ENCODE measurements around the gene SLC9A7.
A peak's percentile ranks its signal among the peaks of the same experiment; 100 is the strongest.

The SLC9A7 gene

GRCh38 chrX:46554942-46555341 lies 204.0 kb downstream of the SLC9A7 start:
- ATAC-seq (replicated peaks; ENCODE audit: extremely low read depth, poor library complexity, severe bottlenecking) = no peak
- DNase-seq (ENCODE audit: low spot score in 2 of 2) = no peak
- Mint-ChIP-seq H3K27me3 (no peaks in the 10 kb centered on the region), H3K4me1 (no peaks in the 10 kb centered on the region), H3K27ac (ENCODE audit: low read depth) (peak overlapping the region; percentile 32), H3K36me3 (ENCODE audit: insufficient read depth) (peaks cover 5% of the 10 kb centered on the region), H3K4me3 (no peak overlapping the region), H3K9me3 (no peaks in the 10 kb centered on the region)

GRCh38 chrX:46553935-46554334 lies 205.0 kb downstream of the SLC9A7 start:
- peaks cover 3% of the 10 kb centered on the region for H3K4me1 Mint-ChIP-seq
- no peak for DNase-seq (ENCODE audit: low spot score in 2 of 2)
- H3K4me3 Mint-ChIP-seq = no peak overlapping the region
- peaks cover 5% of the 10 kb centered on the region for H3K36me3 Mint-ChIP-seq (ENCODE audit: insufficient read depth)
- no peak for ATAC-seq (replicated peaks; ENCODE audit: extremely low read depth, poor library complexity, severe bottlenecking)
- no peaks in the 10 kb centered on the region for H3K27me3 Mint-ChIP-seq
- H3K9me3 Mint-ChIP-seq = no peaks in the 10 kb centered on the region
- H3K27ac Mint-ChIP-seq (ENCODE audit: low read depth) = no peak overlapping the region

- H3K4me1 Mint-ChIP-seq = peaks cover 6% of the 10 kb centered on the region
- peaks cover 7% of the 10 kb centered on the region for H3K36me3 Mint-ChIP-seq (ENCODE audit: insufficient read depth)
- DNase-seq (ENCODE audit: low spot score in 2 of 2) = no peak
- no peak overlapping the region for H3K4me3 Mint-ChIP-seq
- H3K27ac Mint-ChIP-seq (ENCODE audit: low read depth) = no peak overlapping the region
- no peaks in the 10 kb centered on the region for H3K9me3 Mint-ChIP-seq
- no peak for ATAC-seq (replicated peaks; ENCODE audit: extremely low read depth, poor library complexity, severe bottlenecking)
- no peaks in the 10 kb centered on the region for H3K27me3 Mint-ChIP-seq
Observed at GRCh38 chrX:46551494-46552128, 207.3 kb downstream of the SLC9A7 start.

- H3K36me3 Mint-ChIP-seq (ENCODE audit: insufficient read depth) = peaks cover 16% of the 10 kb centered on the region
- no peaks in the 10 kb centered on the region for H3K9me3 Mint-ChIP-seq
- H3K27me3 Mint-ChIP-seq = no peaks in the 10 kb centered on the region
- H3K27ac Mint-ChIP-seq (ENCODE audit: low read depth) = peak overlapping the region; percentile 19
- ATAC-seq (replicated peaks; ENCODE audit: extremely low read depth, poor library complexity, severe bottlenecking) (no peak), DNase-seq (ENCODE audit: low spot score in 2 of 2) (no peak)
- no peak overlapping the region for H3K4me3 Mint-ChIP-seq
- H3K4me1 Mint-ChIP-seq = peaks cover 6% of the 10 kb centered on the region
Observed at GRCh38 chrX:46549914-46550313, 209.0 kb downstream of the SLC9A7 start.
